GM12878 (cell line): Measurements from ENCODE around the gene ADGRD1. TPM values are rescaled to one million over a fixed set of nuclear protein-coding genes. Genes with fewer than 3 reads are reported as not detected.

Experiments
- ATAC-seq: fragments of 200-7000 bp; cut with Tn5 transposase; 3 replicates; pipeline ENCODE4 v1.9.1; 2020; ENCODE audit warnings: mild to moderate bottlenecking, moderate library complexity
- BruUV-seq: library from RNA; stranded (reverse); fragments of 400-500 nt; replicated peaks from 2 replicates; lab custom pipeline; 2021; lab: Mats Ljungman, UMichigan
- CTCF ChIA-PET: fragments of 300-600 bp; sonication (Branson Sonifier 250); formaldehyde crosslinking; extraction: SDS; loops from one replicate; lab custom pipeline; 2021; ENCODE audit warnings: inconsistent platforms; lab: Yijun Ruan, JAX
- POLR2A ChIA-PET: fragments of 350-600 bp; formaldehyde crosslinking; extraction: SDS; loops from one replicate; lab custom pipeline; 2021; ENCODE audit warnings: inconsistent platforms; lab: Charles Lee
- RAD21 ChIA-PET: fragments of 300-600 bp; sonication (Branson Sonifier 250); formaldehyde crosslinking; loops from one replicate; lab custom pipeline; 2023; ENCODE audit warnings: antibody characterized with exemption; ENCODE audit not compliant: unreplicated experiment; lab: Charles Lee
- SMC1A ChIA-PET: fragments of 300-600 bp; sonication (Branson Sonifier 250); formaldehyde crosslinking; loops from one replicate; lab custom pipeline; 2023; ENCODE audit not compliant: unreplicated experiment, uncharacterized antibody; lab: Charles Lee
- DNase-seq: peaks from one replicate; pipeline ENCODE4 v3.0.0-alpha.2; 2011; ENCODE audit warnings: low read depth, low spot score
- FAIRE-seq: peaks from 3 replicates; lab custom pipeline; 2011; peaks lifted over from hg19 to GRCh38; lab: Jason Lieb, UNC
- H2AFZ ChIP-seq: 2 replicates; pipeline ENCODE4 v1.6.0; 2011; ENCODE audit warnings: low read depth, low read length, control low read depth; ENCODE audit not compliant: control insufficient read depth
- H3K27ac ChIP-seq: 2 replicates; pipeline ENCODE4 v1.5.1; 2011; ENCODE audit warnings: control low read depth; ENCODE audit not compliant: control insufficient read depth, insufficient read depth
- H3K27me3 ChIP-seq, 2 experiments: replicated peaks in 1 of 2; 2 replicates each; pipeline versions ENCODE4 v1.6.0 to v1.6.1; 2011; ENCODE audit warnings: low read length in 1 of 2; ENCODE audit not compliant: control insufficient read depth in 2 of 2, insufficient read depth in 2 of 2
- H3K36me3 ChIP-seq, 2 experiments: 2 replicates each; pipeline ENCODE4 v1.5.1; 2011; ENCODE audit warnings: low read length in 1 of 2; ENCODE audit not compliant: control insufficient read depth in 2 of 2, insufficient read depth in 2 of 2
- H3K4me1 ChIP-seq: 2 replicates; pipeline ENCODE4 v1.6.1; 2011; ENCODE audit warnings: mild to moderate bottlenecking, low read length, moderate library complexity, mixed read lengths; ENCODE audit not compliant: control insufficient read depth, insufficient read depth
- H3K4me2 ChIP-seq: 2 replicates; pipeline ENCODE4 v1.6.0; 2011; ENCODE audit warnings: control low read depth; ENCODE audit not compliant: control insufficient read depth, insufficient read depth
- H3K4me3 ChIP-seq: fragments of 200-600 bp; sonication (generic); 2 replicates; pipeline ENCODE4 v1.5.1; 2016
- H3K79me2 ChIP-seq: 2 replicates; pipeline ENCODE4 v1.6.0; 2011; ENCODE audit warnings: low read length; ENCODE audit not compliant: control insufficient read depth, insufficient read depth
- H3K9ac ChIP-seq: 2 replicates; pipeline ENCODE4 v1.8.0; 2011; ENCODE audit warnings: low read length, control low read depth, mixed read lengths; ENCODE audit not compliant: control insufficient read depth, insufficient read depth
- H3K9me3 ChIP-seq: replicated peaks from 3 replicates; pipeline ENCODE4 v1.5.1; 2011; ENCODE audit warnings: mild to moderate bottlenecking, low read length; ENCODE audit not compliant: control insufficient read depth, insufficient read depth
- H4K20me1 ChIP-seq: 2 replicates; pipeline ENCODE4 v1.6.0; 2011; ENCODE audit not compliant: control insufficient read depth, insufficient read depth
- BCL3 ChIP-seq: IDR thresholded peaks from 2 replicates; pipeline ENCODE4 v1.6.1; 2011; ENCODE audit warnings: borderline replicate concordance, low read depth, mild to moderate bottlenecking, moderate library complexity, low read length; ENCODE audit not compliant: insufficient read depth, poor library complexity, severe bottlenecking
- CBX5 ChIP-seq: sonication (generic); IDR thresholded peaks from 2 replicates; pipeline ENCODE4 v1.6.1; 2016; ENCODE audit warnings: low read depth, moderate library complexity, mild to moderate bottlenecking, inconsistent platforms
- CREB1 ChIP-seq: IDR thresholded peaks from 2 replicates; pipeline ENCODE4 v1.6.1; 2012; ENCODE audit warnings: low read depth, mild to moderate bottlenecking, inconsistent platforms
- EP300 ChIP-seq, 2 experiments: fragments of 150-350 bp in 1 of 2; IDR thresholded peaks; 2 replicates each; pipeline ENCODE4 v1.6.1; 2011 to 2012; ENCODE audit warnings: low read depth in 2 of 2, low read length in 2 of 2, borderline replicate concordance in 1 of 2, improper control_type of control experiment in 1 of 2, inconsistent platforms in 1 of 2; ENCODE audit not compliant: control insufficient read depth in 1 of 2
- HSF1 ChIP-seq: fragments of 150-350 bp; IDR thresholded peaks from 2 replicates; pipeline ENCODE4 v1.6.1; 2014; ENCODE audit warnings: mild to moderate bottlenecking, low read depth, low read length
- IRF3 ChIP-seq: fragments of 450-650 bp; IDR thresholded peaks from 2 replicates; pipeline ENCODE4 v1.6.1; 2014; ENCODE audit warnings: mild to moderate bottlenecking
- MEF2B ChIP-seq: fragments of 450-650 bp; IDR thresholded peaks from 2 replicates; pipeline ENCODE4 v1.6.1; 2018; ENCODE audit warnings: mild to moderate bottlenecking, moderate library complexity; ENCODE audit not compliant: partially characterized antibody, poor library complexity, severe bottlenecking
- RELB ChIP-seq: fragments of 450-650 bp; IDR thresholded peaks from 2 replicates; pipeline ENCODE4 v1.6.1; 2017; ENCODE audit warnings: low read depth, mild to moderate bottlenecking, moderate library complexity
- STAT3 ChIP-seq: IDR thresholded peaks from 2 replicates; pipeline ENCODE4 v1.6.1; 2011; ENCODE audit warnings: low read depth, low read length, improper control_type of control experiment
- TCF7 ChIP-seq: IDR thresholded peaks from 2 replicates; pipeline ENCODE4 v1.6.1; 2014; ENCODE audit warnings: antibody characterized with exemption, borderline replicate concordance
- ZNF687 ChIP-seq: fragments of 450-650 bp; IDR thresholded peaks from 2 replicates; pipeline ENCODE4 v1.6.1; 2017; ENCODE audit warnings: mild to moderate bottlenecking, moderate library complexity
- WGBS: methylation state at CpG from one replicate; pipeline ENCODE4 v1.1.6; 2016; ENCODE audit warnings: low lambda C conversion rate; ENCODE audit not compliant: insufficient replicate concordance, insufficient coverage; ENCODE audit errors: missing lambda C conversion rate; 5-methylcytosine and 5-hydroxymethylcytosine counted together
- in situ Hi-C: fragments of 300-500 bp; cut with MboI; formaldehyde crosslinking; loops from 9 replicates; pipeline ENCODE4 v1.14.3; 2018; ENCODE audit warnings: mixed read lengths
- intact Hi-C: fragments of 100-400 bp; cut with micrococcal nuclease; formaldehyde crosslinking; loops from one replicate; pipeline ENCODE4 v1.14.2; 2022; ENCODE audit not compliant: unreplicated experiment
- polyA plus RNA-seq, 11 experiments: library from polyadenylated mRNA; depleted of rRNA in 4 of 11; unstranded in 6 of 11; stranded (reverse) in 5 of 11; fragments of >200 nt; fragmentation: Nextera tagmentation in 4 of 11; fragmentation: Illumina TruSeq in 1 of 11; extraction: Ambion mirVana in 4 of 11; extraction: Trizol in 1 of 11; gene quantifications; 1 replicate in 1 of 11; 2 replicates in 10 of 11; pipeline versions ENCODE4 v1.2.1 to v1.2.3, GENCODE V29; 2011 to 2016; ENCODE audit warnings: inconsistent platforms in 2 of 11, missing spikeins in 2 of 11, low read depth in 1 of 11
- total RNA-seq, 4 experiments: library from RNA; depleted of rRNA in 3 of 4; stranded (reverse); fragments of >200 nt in 3 of 4; fragmentation: Illumina TruSeq in 1 of 4; extraction: Trizol in 1 of 4; gene quantifications; 2 replicates each; pipeline versions ENCODE4 v1.2.1 to v1.2.3, GENCODE V29; 2013 to 2021

ADGRD1 gene
- total and polyA plus RNA-seq, 10 of the 15 experiments (the other 5 are each of a cell fraction or from before 2014, with no cell fraction given) = 0.15 to 12.7 (median 1.2) TPM

- TF ChIP-seq EP300 (IDR thresholded peaks at IDR 0.05; ENCODE audit: borderline replicate concordance in 1 of 2, control insufficient read depth in 1 of 2, low read depth in 2 of 2, low read length in 2 of 2) (no peak), RELB (no peak), BCL3 (no peak), STAT3 (no peak)
These were observed 121.9 kb downstream of the ADGRD1 start (continued) for GRCh38 chr12:131075611-131076010.

GRCh38 chr12:131076296-131076695 is 122.6 kb downstream of the ADGRD1 start:
- BruUV-seq = no TSS peak
- no peak for DNase-seq
- Histone ChIP-seq H3K4me2 (no peak overlapping the region), H4K20me1 (no peaks in the 10 kb centered on the region; the same call in 1 of the 2 replicates), H3K27me3 (no peaks in the 10 kb centered on the region), H3K9me3 (peaks cover 2% of the 10 kb centered on the region; the same call in 1 of the 3 replicates), H3K27ac (no peak overlapping the region), H3K4me1 (no peaks in the 10 kb centered on the region; the same call in 1 of the 2 replicates), H2AFZ (no peak overlapping the region), H3K9ac (no peak overlapping the region), H3K4me3 (no peak overlapping the region), H3K79me2 (no peaks in the 10 kb centered on the region), H3K36me3 (no peaks in the 10 kb centered on the region)
- ChIA-PET POLR2A (no interaction called here), SMC1A (no interaction called here), CTCF (no interaction called here), RAD21 (no interaction called here)
- no peak for ATAC-seq
- in situ Hi-C loops = no loop called here
- intact Hi-C loops = no loop called here
- FAIRE-seq = no peak
- WGBS = 96% methylated on average over 2 of the region's 3 CpGs
- TF ChIP-seq ZNF687 (no peak), CREB1 (no peak), TCF7 (no peak), HSF1 (no peak), MEF2B (no peak), CBX5 (no peak), IRF3 (no peak)
